Measurements from ENCODE around the gene TBC1D19. TPM values are rescaled to one million over a fixed set of nuclear protein-coding genes. Genes with fewer than 3 reads are reported as not detected.
A peak's percentile ranks its signal among the peaks of the same experiment; 100 is the strongest.

Gene TBC1D19
- total and polyA plus RNA-seq, 2 donors from 2014 or later, result 10.8 to 19.1 TPM

DNA sequence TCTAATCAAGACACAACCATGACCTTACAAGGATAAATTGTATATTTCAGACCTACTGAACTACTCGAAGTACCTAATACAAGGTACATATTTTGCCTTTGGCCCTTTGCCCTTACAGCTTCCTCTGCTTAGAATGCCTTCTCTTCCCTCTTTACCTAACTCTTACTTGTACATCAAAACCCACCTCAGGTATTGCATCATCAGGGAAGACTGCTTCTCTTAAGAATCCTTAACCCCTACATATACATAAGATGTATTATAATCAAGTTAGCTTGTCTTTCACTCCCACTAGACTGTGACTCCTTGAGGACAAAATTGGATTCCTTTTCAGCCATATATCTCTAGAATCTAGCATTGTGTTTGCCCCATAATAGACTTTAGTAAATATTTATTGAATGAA, 175.0 kb downstream of the TBC1D19 start:
- TF ChIP-seq, protein P1, sequence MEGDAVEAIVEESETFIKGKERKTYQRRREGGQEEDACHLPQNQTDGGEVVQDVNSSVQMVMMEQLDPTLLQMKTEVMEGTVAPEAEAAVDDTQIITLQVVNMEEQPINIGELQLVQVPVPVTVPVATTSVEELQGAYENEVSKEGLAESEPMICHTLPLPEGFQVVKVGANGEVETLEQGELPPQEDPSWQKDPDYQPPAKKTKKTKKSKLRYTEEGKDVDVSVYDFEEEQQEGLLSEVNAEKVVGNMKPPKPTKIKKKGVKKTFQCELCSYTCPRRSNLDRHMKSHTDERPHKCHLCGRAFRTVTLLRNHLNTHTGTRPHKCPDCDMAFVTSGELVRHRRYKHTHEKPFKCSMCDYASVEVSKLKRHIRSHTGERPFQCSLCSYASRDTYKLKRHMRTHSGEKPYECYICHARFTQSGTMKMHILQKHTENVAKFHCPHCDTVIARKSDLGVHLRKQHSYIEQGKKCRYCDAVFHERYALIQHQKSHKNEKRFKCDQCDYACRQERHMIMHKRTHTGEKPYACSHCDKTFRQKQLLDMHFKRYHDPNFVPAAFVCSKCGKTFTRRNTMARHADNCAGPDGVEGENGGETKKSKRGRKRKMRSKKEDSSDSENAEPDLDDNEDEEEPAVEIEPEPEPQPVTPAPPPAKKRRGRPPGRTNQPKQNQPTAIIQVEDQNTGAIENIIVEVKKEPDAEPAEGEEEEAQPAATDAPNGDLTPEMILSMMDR (IDR thresholded peaks at IDR 0.05; ENCODE audit: borderline replicate concordance, extremely low read depth, insufficient read depth), result no peak
- no peaks in the 10 kb centered on the region for H3K36me3 ChIP-seq (ENCODE audit: control insufficient read depth in 2 of 3, insufficient read depth in 3 of 3, low read length in 3 of 3)
- H3K27ac ChIP-seq (ENCODE audit: low read depth in 2 of 2, low read length in 2 of 2), result no peak overlapping the region
- no peaks in the 10 kb centered on the region for H3K9me3 ChIP-seq (ENCODE audit: control insufficient read depth in 2 of 3, insufficient read depth in 1 of 3, low read length in 3 of 3)
- intact Hi-C loops (cut with DNase I), result no loop called here
- no peak overlapping the region for H3K9ac ChIP-seq (ENCODE audit: low read length in 3 of 3)
- H3K4me1 ChIP-seq (ENCODE audit: control insufficient read depth in 2 of 3, insufficient read depth in 2 of 3, low read depth in 1 of 3, low read length in 3 of 3), result no peaks in the 10 kb centered on the region
- FAIRE-seq (no peak), DNase-seq (no peak)
- H3K27me3 ChIP-seq (ENCODE audit: control insufficient read depth, insufficient read depth, low read length), result no peaks in the 10 kb centered on the region
- H3K4me3 ChIP-seq (ENCODE audit: low read length in 3 of 3), result no peak overlapping the region

DNA sequence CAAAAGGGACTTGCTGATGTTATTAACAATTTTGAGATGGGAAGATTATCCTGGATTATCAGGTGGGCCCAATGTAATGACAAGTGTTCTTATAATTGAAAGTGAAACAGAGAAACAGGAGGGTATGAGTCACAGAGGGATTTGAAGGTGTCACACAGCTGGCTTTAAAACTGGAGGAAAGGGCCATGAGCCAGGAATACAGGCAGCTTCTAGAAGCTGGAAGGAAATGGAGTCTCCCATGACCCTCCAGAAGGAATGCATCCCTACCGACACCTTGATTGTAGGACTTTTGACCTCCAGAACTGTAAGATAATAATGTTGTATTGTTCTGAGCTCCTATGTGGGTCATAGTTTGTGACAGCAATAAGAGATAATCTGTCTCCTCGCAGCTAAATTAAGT, 178.8 kb downstream of the TBC1D19 start:
- Histone ChIP-seq H3K4me1 (ENCODE audit: control insufficient read depth in 2 of 3, insufficient read depth in 2 of 3, low read depth in 1 of 3, low read length in 3 of 3) (no peaks in the 10 kb centered on the region), H3K9me3 (ENCODE audit: control insufficient read depth in 2 of 3, insufficient read depth in 1 of 3, low read length in 3 of 3) (no peaks in the 10 kb centered on the region), H3K36me3 (ENCODE audit: control insufficient read depth in 2 of 3, insufficient read depth in 3 of 3, low read length in 3 of 3) (no peaks in the 10 kb centered on the region), H3K27me3 (ENCODE audit: control insufficient read depth, insufficient read depth, low read length) (no peaks in the 10 kb centered on the region), H3K27ac (ENCODE audit: low read depth in 2 of 2, low read length in 2 of 2) (no peak overlapping the region), H3K4me3 (ENCODE audit: low read length in 3 of 3) (no peak overlapping the region), H3K9ac (ENCODE audit: low read length in 3 of 3) (no peak overlapping the region)
- FAIRE-seq (no peak), DNase-seq (peak in 1 of 5 donors; percentile 13)
- intact Hi-C loops (cut with DNase I), result no loop called here
- TF ChIP-seq, protein P1 (IDR thresholded peaks at IDR 0.05; ENCODE audit: borderline replicate concordance, extremely low read depth, insufficient read depth), result no peak

- no peak overlapping the region for H3K9ac ChIP-seq (ENCODE audit: low read length in 3 of 3)
- no peaks in the 10 kb centered on the region for H3K27me3 ChIP-seq (ENCODE audit: control insufficient read depth, insufficient read depth, low read length)
- H3K36me3 ChIP-seq (ENCODE audit: control insufficient read depth in 2 of 3, insufficient read depth in 3 of 3, low read length in 3 of 3), result no peaks in the 10 kb centered on the region
- H3K4me3 ChIP-seq (ENCODE audit: low read length in 3 of 3), result no peak overlapping the region
- H3K4me1 ChIP-seq (ENCODE audit: control insufficient read depth in 2 of 3, insufficient read depth in 2 of 3, low read depth in 1 of 3, low read length in 3 of 3), result no peaks in the 10 kb centered on the region
- TF ChIP-seq, protein P1 (IDR thresholded peaks at IDR 0.05; ENCODE audit: borderline replicate concordance, extremely low read depth, insufficient read depth), result no peak
- H3K27ac ChIP-seq (ENCODE audit: low read depth in 2 of 2, low read length in 2 of 2), result no peak overlapping the region
- no peaks in the 10 kb centered on the region for H3K9me3 ChIP-seq (ENCODE audit: control insufficient read depth in 2 of 3, insufficient read depth in 1 of 3, low read length in 3 of 3)
- FAIRE-seq (no peak), DNase-seq (peak in 1 of 5 donors; percentile 16)
- intact Hi-C loops (cut with DNase I), result no loop called here
These were observed 179.2 kb downstream of the TBC1D19 start for GRCh38 chr4:26763063-26763462.

DNA sequence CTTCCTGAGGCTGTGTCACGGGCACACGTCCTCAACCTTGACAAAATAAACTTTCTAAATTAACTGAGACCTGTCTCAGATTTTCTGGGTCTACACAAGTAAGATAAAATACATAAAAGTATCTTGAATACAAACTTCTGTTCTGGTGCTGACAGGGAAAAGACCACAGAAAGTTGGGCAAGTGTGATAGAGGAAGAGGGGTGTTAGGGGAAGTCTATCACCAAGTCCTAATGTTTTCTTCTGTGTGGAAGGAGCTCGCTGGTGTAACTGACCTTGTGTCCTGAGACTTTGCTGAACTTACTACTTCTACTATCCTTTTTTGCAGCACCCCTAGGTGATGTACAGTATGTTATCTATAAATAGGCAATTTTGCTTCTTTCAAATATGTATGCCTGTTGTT, 179.8 kb downstream of the TBC1D19 start:
- no peaks in the 10 kb centered on the region for H3K36me3 ChIP-seq (ENCODE audit: control insufficient read depth in 2 of 3, insufficient read depth in 3 of 3, low read length in 3 of 3)

More for the DNA sequence above, 179.8 kb downstream of the TBC1D19 start:
- H3K27me3 ChIP-seq (ENCODE audit: control insufficient read depth, insufficient read depth, low read length), result no peaks in the 10 kb centered on the region
- no peaks in the 10 kb centered on the region for H3K9me3 ChIP-seq (ENCODE audit: control insufficient read depth in 2 of 3, insufficient read depth in 1 of 3, low read length in 3 of 3)
- DNase-seq (no peak), FAIRE-seq (no peak)
- H3K4me1 ChIP-seq (ENCODE audit: control insufficient read depth in 2 of 3, insufficient read depth in 2 of 3, low read depth in 1 of 3, low read length in 3 of 3), result no peaks in the 10 kb centered on the region
- TF ChIP-seq, protein P1 (IDR thresholded peaks at IDR 0.05; ENCODE audit: borderline replicate concordance, extremely low read depth, insufficient read depth), result no peak
- no peak overlapping the region for H3K4me3 ChIP-seq (ENCODE audit: low read length in 3 of 3)
- H3K27ac ChIP-seq (ENCODE audit: low read depth in 2 of 2, low read length in 2 of 2), result no peak overlapping the region
- no peak overlapping the region for H3K9ac ChIP-seq (ENCODE audit: low read length in 3 of 3)
- intact Hi-C loops (cut with DNase I), result no loop called here
